CD14-positive monocyte (primary cell): ENCODE measurements around the gene TUNAR. TPM values are rescaled to one million over a fixed set of nuclear protein-coding genes. Genes with fewer than 3 reads are reported as not detected.

Source experiments
- DNase-seq, 3 donors: peaks; one replicate each; pipeline ENCODE4 v3.0.0-alpha.2; 2011 to 2022
- H2AFZ ChIP-seq: 2 replicates; pipeline ENCODE4 v1.6.0; 2012; ENCODE audit warnings: mild to moderate bottlenecking, low read depth, low read length, inconsistent platforms; ENCODE audit not compliant: insufficient read depth, poor library complexity, severe bottlenecking
- H3K27ac ChIP-seq, 2 donors: 1 replicate in 1 of 2; 2 replicates in 1 of 2; pipeline ENCODE4 v1.5.1; 2012 to 2013; ENCODE audit warnings: low read length in 2 of 2, control low read depth in 1 of 2, inconsistent platforms in 1 of 2, low read depth in 1 of 2, mild to moderate bottlenecking in 1 of 2
- H3K27me3 ChIP-seq, 2 donors: one replicate each; pipeline versions ENCODE4 v1.6.0 to v1.6.1; 2011 to 2013; ENCODE audit warnings: low read length in 2 of 2; ENCODE audit not compliant: control insufficient read depth in 2 of 2, insufficient read depth in 2 of 2
- H3K36me3 ChIP-seq, 2 donors: replicated peaks in 1 of 2; 1 replicate in 1 of 2; 2 replicates in 1 of 2; pipeline versions ENCODE4 v1.5.1 to v1.6.1; 2012 to 2013; ENCODE audit warnings: low read length in 2 of 2, control low read depth in 1 of 2, inconsistent platforms in 1 of 2, mild to moderate bottlenecking in 1 of 2; ENCODE audit not compliant: insufficient read depth in 2 of 2, control insufficient read depth in 1 of 2
- H3K4me1 ChIP-seq, 2 donors: 1 replicate in 1 of 2; 2 replicates in 1 of 2; pipeline versions ENCODE4 v1.5.1 to v1.6.1; 2012 to 2013; ENCODE audit warnings: low read length in 2 of 2, control low read depth in 1 of 2, inconsistent platforms in 1 of 2, mild to moderate bottlenecking in 1 of 2, moderate library complexity in 1 of 2; ENCODE audit not compliant: insufficient read depth in 2 of 2, control insufficient read depth in 1 of 2
- H3K4me2 ChIP-seq: replicated peaks from 2 replicates; pipeline ENCODE3; 2012; ENCODE audit warnings: low read length, moderate library complexity, mild to moderate bottlenecking; ENCODE audit not compliant: poor library complexity, severe bottlenecking; ENCODE audit errors: extremely low read depth
- H3K4me3 ChIP-seq, 3 experiments: fragments of 200-600 bp in 1 of 3; sonication (generic) in 1 of 3; replicated peaks in 1 of 3; 1 replicate in 2 of 3; 2 replicates in 1 of 3; pipeline ENCODE4 v1.5.1; 2011 to 2013; ENCODE audit warnings: low read length in 3 of 3, mild to moderate bottlenecking in 3 of 3, control low read depth in 2 of 3, low read depth in 2 of 3, inconsistent platforms in 1 of 3, moderate library complexity in 1 of 3
- H3K79me2 ChIP-seq: 2 replicates; pipeline ENCODE4 v1.6.0; 2012; ENCODE audit warnings: mild to moderate bottlenecking, control low read depth, inconsistent platforms, low read length, moderate library complexity; ENCODE audit not compliant: insufficient read depth
- H3K9ac ChIP-seq: 2 replicates; pipeline ENCODE4 v1.6.0; 2017; ENCODE audit warnings: low read length, mild to moderate bottlenecking; ENCODE audit not compliant: insufficient read depth, poor library complexity, severe bottlenecking
- H3K9me3 ChIP-seq, 2 donors: replicated peaks in 1 of 2; 1 replicate in 1 of 2; 2 replicates in 1 of 2; pipeline versions ENCODE4 v1.5.1 to v1.6.1; 2012 to 2013; ENCODE audit warnings: low read length in 2 of 2, control low read depth in 1 of 2; ENCODE audit not compliant: control insufficient read depth in 1 of 2, insufficient read depth in 1 of 2
- H4K20me1 ChIP-seq: 2 replicates; pipeline ENCODE4 v1.6.0; 2012; ENCODE audit warnings: mild to moderate bottlenecking, low read length, control low read depth, moderate library complexity; ENCODE audit not compliant: insufficient read depth
- H3K27ac Mint-ChIP-seq, 7 donors: one replicate each; pipeline ENCODE4 v1.8.0; 2020; ENCODE audit warnings: mild to moderate bottlenecking in 7 of 7, mixed read lengths in 7 of 7, moderate library complexity in 6 of 7, inconsistent platforms in 2 of 7
- H3K27me3 Mint-ChIP-seq, 3 donors: one replicate each; pipeline ENCODE4 v1.8.0; 2021 to 2022; ENCODE audit warnings: low read depth in 3 of 3, mild to moderate bottlenecking in 3 of 3, mixed read lengths in 3 of 3, moderate library complexity in 3 of 3, inconsistent platforms in 1 of 3
- H3K36me3 Mint-ChIP-seq, 2 donors: one replicate each; pipeline ENCODE4 v1.8.0; 2020; ENCODE audit warnings: mixed read lengths in 2 of 2, inconsistent platforms in 1 of 2, mild to moderate bottlenecking in 1 of 2
- H3K4me1 Mint-ChIP-seq: one replicate; pipeline ENCODE4 v1.8.0; 2020; ENCODE audit warnings: mild to moderate bottlenecking, mixed read lengths
- H3K4me3 Mint-ChIP-seq, 2 donors: one replicate each; pipeline ENCODE4 v1.8.0; 2020; ENCODE audit warnings: mild to moderate bottlenecking in 2 of 2, mixed read lengths in 2 of 2, moderate library complexity in 1 of 2
- H3K9me3 Mint-ChIP-seq, 7 donors: one replicate each; pipeline ENCODE4 v1.8.0; 2020 to 2022; ENCODE audit warnings: mixed read lengths in 7 of 7, mild to moderate bottlenecking in 6 of 7, moderate library complexity in 6 of 7, inconsistent platforms in 2 of 7
- CTCF ChIP-seq: fragments of 200-600 bp; IDR thresholded peaks from one replicate; pipeline ENCODE4 v1.8.0; 2022; ENCODE audit warnings: antibody characterized with exemption, mild to moderate bottlenecking
- WGBS: methylation state at CpG from one replicate; pipeline ENCODE4 v1.1.5; 2013; ENCODE audit warnings: missing lambda C conversion rate; ENCODE audit not compliant: insufficient coverage; 5-methylcytosine and 5-hydroxymethylcytosine counted together
- intact Hi-C, 2 donors: fragments of 100-400 bp; cut with micrococcal nuclease; formaldehyde crosslinking; loops; one replicate each; pipeline versions ENCODE4 v1.15.0 to v1.15.1; 2023
- polyA plus RNA-seq, 3 donors: library from polyadenylated mRNA; depleted of rRNA in 1 of 3; unstranded in 2 of 3; stranded (reverse) in 1 of 3; fragments of 300-500 nt in 2 of 3; fragments of >200 nt in 1 of 3; fragmentation: Illumina TruSeq in 2 of 3; gene quantifications; 1 replicate in 2 of 3; 2 replicates in 1 of 3; pipeline ENCODE4 v1.2.3, GENCODE V29; 2012 to 2021

TUNAR gene
- polyA plus RNA-seq, 3 donors = not detected

GRCh38 chr14:95869776-95870175, 6.9 kb upstream of the TUNAR start:
- DNase-seq = no peak
- peaks cover 0 to 2% (median 0%) of the 10 kb centered on the region in 7 donors for H3K9me3 Mint-ChIP-seq
- peaks cover 5 to 10% (median 7%) of the 10 kb centered on the region in 3 donors for H3K27me3 Mint-ChIP-seq
- Histone ChIP-seq H3K36me3 (no peaks in the 10 kb centered on the region), H3K79me2 (no peaks in the 10 kb centered on the region), H2AFZ (no peak overlapping the region), H3K27me3 (peaks cover 2 to 5% of the 10 kb centered on the region in 2 donors), H3K9me3 (no peaks in the 10 kb centered on the region), H3K4me3 (no peak overlapping the region), H3K4me2 (no peak overlapping the region), H3K9ac (no peak overlapping the region), H3K27ac (no peak overlapping the region), H3K4me1 (no peaks in the 10 kb centered on the region), H4K20me1 (no peaks in the 10 kb centered on the region)
- no peaks in the 10 kb centered on the region for H3K4me1 Mint-ChIP-seq
- WGBS = 88% methylated on average over 3 of the region's 6 CpGs
- intact Hi-C loops = no loop called here
- no peak for TF ChIP-seq CTCF
- no peaks in the 10 kb centered on the region for H3K36me3 Mint-ChIP-seq
- H3K27ac Mint-ChIP-seq = no peak overlapping the region
- no peak overlapping the region for H3K4me3 Mint-ChIP-seq

- Histone ChIP-seq H3K4me3 (no peak overlapping the region), H3K9ac (no peak overlapping the region), H3K36me3 (no peaks in the 10 kb centered on the region), H3K9me3 (no peaks in the 10 kb centered on the region), H3K4me1 (no peaks in the 10 kb centered on the region), H4K20me1 (no peaks in the 10 kb centered on the region), H3K4me2 (no peak overlapping the region), H3K79me2 (no peaks in the 10 kb centered on the region), H3K27ac (no peak overlapping the region), H3K27me3 (peaks cover 2 to 15% of the 10 kb centered on the region in 2 donors), H2AFZ (no peak overlapping the region)
- Mint-ChIP-seq H3K4me1 (no peaks in the 10 kb centered on the region), H3K27me3 (peaks cover 14 to 17% (median 16%) of the 10 kb centered on the region in 3 donors), H3K36me3 (no peaks in the 10 kb centered on the region), H3K9me3 (peaks cover 0 to 2% (median 0%) of the 10 kb centered on the region in 7 donors), H3K4me3 (no peak overlapping the region), H3K27ac (no peak overlapping the region)
- intact Hi-C loops = no loop called here
- no peak for DNase-seq
- whole genome bisulfite sequencing = 85% methylated on average over 3 of the region's 7 CpGs
- TF ChIP-seq CTCF = no peak
Measured at GRCh38 chr14:95870772-95871171, 5.9 kb upstream of the TUNAR start.
